GM04504 (cell line): Measurements from ENCODE around the gene ANKMY2.
"Not testable (repeated sequence)": the region's sequence is repeated elsewhere in the genome, so short reads cannot be mapped to it uniquely, and the experiment has no call there.

Source experiments
- DNase-seq: peaks from one replicate; pipeline ENCODE4 v3.0.0-alpha.2; 2012; ENCODE audit warnings: low read depth

The ANKMY2 gene

DNA sequence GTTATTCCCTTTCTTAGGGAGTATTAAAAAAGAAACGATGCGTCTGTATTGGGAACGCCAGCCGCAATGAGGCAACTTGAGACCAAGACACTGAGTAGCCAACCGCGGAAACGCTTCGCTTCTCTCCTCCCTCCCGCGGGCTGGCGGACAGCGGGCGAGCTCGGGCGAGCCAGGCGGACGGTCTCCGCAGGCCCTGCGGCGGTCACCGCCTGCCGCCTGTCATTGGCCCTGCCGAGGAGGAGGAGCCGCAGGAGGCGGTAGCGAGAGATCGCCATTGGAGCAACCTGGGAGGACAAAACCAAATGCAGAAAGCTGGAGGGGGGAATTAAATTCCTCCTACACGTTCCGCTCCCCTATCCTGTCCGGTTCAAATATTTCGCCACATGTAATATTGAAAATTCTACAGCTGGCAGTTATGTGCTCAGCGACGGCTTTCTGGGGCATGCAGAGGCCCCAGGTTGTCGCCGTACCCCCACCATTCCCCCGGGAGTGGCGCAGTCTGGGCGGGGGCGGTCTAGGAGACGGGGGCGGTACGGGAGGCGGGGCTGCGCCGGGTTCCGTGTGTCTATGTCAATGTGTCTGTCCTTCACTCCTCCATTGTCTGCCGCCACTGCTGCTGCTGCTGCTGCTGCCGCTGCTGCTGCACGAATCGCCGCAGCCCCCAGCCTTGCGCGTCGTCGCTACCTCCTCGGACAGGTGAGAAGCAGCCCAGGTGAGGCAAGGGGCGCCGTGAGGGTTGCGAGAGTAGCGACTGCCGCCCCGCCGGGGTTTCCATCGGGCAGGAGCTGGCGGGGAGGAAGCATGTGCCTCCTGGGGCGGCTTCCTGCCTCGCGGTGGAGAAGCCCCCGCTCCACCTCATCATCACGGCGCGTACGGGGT, at the start of gene ANKMY2, which contains the start of gene BZW2:
ANKMY2 (minus strand) TSS at position 162 of the 879 bp plus-strand sequence. CDS start 181 bp downstream, outside the sequence.
BZW2 (plus strand) TSS at position 589 of the 879 bp plus-strand sequence. CDS start 19,263 bp downstream, outside the sequence.
- DNase-seq = peak; percentile 93

GRCh38 chr7:16694806-16695205, 49.3 kb upstream of the ANKMY2 start:
- DNase-seq = no peak

DNA sequence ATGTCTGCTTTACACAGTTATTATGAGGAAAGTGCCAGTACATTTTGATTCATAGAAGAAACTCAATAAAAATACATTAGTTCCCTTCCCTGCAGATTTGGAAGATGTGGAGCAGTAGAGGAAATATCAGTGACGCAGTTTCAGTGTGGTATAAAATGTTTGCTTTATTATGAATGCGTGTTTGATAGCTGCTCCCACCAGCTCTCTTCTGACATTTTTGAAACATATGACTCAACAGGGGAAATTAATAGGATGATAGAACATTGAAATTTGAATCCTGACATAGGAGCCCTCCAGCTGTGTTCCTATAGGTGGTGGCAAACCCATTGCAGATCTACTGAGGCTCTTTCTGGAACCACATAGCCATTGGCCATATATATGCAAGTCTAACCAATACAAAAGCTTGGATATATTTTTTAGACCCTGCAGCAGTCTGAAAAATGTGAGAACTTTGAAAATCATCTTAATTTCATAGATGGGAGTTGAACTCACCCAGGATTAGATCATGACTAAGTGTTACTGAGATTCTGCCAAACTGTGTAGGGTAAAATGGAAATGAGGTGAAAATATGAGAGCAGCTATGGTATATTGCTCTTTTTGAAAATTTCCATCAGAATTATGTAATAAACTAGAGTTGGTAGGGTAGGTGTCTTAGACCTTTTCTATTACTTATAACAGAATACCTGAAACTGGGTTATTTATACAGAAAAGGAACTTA, 48.2 kb upstream of the ANKMY2 start:
- no peak for DNase-seq

DNA sequence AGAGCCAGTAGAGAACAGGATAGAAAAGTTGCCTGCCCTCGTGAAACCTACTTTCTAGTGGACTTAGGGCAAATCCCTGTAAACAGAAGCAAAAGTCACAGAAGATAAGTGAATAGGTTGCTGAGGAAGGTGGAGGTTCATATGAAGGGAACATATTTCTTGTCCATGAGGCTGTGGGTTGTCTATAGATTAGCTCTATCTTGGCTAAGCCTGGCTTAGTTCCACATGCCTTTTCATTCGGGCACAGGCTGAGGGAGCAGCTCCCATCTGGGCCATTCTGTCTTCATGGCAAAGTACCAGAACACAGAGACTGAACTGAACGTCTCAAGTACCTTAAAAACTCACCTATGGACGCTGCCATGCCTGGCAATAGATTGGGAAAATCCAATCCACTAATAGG, 45.7 kb upstream of the ANKMY2 start:
- DNase-seq = no peak

- DNase-seq = no peak
Measured at GRCh38 chr7:16688249-16688648, 42.7 kb upstream of the ANKMY2 start.

DNA sequence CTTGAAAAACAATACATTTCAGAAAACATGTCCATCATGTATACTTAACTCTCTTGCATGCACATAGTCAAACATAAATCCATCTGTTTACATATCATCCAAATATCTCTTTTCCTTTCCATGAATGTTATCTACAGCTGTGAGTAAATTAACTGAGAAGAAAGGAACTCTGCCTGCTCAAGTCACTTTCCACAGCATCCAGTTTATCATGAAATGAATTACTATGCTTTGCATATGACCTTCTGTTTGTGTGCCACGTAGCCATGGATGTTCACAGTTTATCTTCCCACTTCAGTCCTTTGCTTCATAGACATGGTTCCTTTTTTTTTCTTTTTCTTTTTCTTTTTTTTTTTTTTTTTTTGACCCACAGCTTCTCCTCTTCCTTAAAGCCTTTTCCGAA, 40.0 kb upstream of the ANKMY2 start:
- DNase-seq = no peak

DNA sequence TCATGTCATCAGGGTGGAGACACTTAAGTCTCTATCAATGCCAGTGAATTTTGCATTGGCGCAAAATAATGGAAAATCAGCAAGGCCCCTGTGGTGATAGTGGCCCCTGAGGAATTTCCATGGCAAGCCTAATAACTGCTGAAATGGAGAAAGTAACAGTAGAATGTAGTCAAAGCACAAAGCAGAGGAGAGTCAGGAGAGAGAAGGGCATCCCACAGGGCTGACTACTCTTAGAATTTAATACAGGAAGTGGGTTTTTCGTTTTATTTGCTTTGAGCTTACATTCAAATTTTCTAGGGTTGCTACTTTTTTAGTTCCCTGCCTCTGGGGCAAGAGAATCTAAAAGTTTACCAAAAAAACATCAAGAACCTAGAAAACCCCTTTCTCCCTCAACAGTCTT, 39.4 kb upstream of the ANKMY2 start:
- no peak for DNase-seq

DNA sequence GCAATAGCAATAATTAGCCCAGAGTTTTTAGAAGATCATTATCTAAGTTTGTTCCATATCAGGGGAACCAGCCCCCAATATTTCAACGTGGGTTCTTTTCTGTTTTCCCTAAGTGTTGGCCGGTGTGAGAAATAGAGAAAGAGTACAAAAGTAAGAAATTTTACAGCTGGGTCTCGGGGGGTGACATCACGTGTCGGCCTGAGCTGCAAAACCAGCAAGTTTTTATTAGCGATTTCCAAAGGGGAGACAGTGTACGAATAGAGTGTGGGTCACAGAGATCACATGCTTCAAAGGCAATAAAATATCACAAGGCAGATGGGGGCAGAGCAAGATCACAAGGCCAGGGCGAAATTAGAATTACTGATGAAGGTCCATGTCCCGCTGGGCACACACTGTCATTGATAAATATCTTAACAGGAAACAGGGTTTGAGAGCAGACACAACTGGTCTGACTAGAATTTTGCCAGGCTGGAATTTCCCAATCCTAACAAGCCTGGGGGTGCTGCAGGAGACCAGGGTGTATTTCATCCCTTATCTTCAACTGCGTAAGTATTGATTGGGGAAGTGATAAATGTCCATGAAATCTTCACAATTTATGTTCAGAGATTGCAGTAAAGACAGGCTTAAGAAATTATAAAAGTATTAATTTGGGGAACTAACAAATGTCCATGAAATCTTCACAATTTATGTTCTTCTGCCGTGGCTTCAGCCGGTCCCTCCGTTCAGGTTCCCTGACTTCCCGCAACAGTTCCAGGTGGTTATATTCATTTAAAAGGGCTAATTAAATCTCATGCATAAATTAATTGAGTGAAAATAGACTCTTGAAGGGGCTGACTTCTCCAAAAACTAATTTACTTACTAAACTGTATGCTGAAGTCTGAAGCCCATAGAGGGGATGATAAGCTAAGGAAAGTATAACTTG, 33.4 kb upstream of the ANKMY2 start:
- DNase-seq = not testable (repeated sequence)

GRCh38 chr7:16677978-16678494, 32.5 kb upstream of the ANKMY2 start:
- no peak for DNase-seq

DNA sequence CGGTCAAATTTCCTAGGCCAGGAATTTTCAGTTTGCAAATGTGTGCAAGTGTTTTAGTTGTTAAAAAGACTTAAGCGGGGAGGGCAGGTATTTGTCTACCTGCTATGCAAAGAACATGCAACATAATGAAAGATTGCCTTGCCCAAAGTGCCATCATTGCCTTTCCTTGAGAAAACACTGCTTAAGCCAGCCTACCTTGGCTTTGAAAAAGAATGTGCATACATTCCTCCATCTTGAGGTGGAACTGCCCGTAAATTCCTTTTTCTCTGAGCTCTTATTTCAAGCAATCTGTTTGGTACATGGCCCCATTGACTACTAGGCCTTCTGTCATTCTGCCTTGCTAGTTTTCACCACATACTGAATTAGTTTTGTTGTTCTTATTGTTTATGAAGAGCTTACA, 29.7 kb upstream of the ANKMY2 start:
- no peak for DNase-seq

DNA sequence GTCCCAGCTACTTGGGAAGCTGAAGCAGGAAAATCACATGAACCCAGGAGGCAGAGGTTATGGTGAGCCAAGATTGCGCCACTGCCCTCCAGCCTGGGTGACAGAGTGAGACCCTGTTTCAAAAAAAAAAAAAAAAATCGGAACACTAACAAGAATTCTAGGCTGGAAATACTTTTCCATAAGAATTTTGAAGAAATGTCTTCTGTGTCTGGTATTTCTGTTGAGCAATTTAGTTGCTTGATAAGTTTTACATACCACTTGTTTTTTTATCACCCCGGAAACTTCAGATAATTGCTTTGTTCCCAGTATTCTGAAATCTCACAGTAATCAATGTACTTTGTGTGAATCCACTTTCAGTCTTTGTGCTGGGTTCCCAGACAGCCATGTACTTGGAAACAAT, 26.3 kb upstream of the ANKMY2 start:
- DNase-seq = no peak

GRCh38 chr7:16670731-16671344, 25.3 kb upstream of the ANKMY2 start:
- no peak for DNase-seq

- no peak for DNase-seq
Measured at GRCh38 chr7:16670021-16670420, 24.5 kb upstream of the ANKMY2 start.

DNA sequence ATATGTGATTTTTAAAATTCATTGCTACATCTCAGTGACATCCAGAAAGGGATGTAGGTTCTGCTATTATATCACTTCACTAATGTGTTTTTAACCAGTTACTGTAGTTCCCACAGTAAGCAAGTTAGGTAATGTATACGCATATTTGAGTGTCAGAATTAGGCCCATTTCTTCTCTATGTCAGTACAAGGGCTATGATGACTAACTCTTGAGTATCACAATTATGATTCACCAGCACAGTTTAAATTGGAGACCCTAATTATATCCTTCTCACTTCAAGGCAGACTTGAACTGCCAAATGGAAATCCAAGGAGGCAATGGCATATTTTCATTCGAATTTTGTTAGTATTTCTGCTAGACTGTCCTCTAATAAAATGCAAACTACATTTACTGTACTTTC, 24.0 kb upstream of the ANKMY2 start:
- DNase-seq = no peak

GRCh38 chr7:16668978-16669377, 23.4 kb upstream of the ANKMY2 start:
- DNase-seq = no peak

DNA sequence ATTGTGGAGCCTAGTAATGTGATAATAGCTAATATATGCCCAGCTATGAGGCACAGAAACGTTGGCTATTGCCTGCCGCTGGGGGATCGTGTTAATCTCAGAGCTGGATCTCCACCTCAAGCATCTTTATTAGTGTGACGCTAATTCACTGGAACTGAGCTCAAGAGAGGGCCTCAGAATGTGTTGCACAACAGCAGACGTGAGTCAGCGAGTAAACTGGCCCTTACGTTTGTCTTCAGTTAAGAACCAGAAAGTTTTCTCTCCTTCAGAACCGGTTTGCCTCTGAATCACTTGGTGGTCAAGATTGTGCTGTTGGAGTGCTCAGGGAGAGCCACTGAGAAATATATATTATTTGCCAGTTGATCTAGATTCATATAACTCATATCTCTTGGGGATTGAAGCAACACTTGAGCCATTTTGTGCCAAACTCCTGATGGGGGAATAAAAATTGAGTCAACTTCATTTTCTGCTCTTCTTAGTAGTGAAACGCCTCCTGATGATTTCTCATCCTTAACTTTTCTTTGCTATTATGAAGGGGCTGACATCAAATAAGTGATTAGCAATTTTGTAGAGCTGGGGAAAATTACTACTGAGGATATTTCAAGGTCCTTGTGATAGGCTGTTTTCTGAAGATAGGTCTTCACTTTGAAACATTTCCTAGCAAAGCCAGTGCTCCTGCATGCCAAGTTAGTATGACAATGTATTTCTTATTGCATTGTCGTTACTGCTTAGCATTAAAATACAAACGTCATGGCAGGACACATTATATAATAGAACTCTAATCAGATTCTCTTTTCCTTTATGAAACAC, 22.7 kb upstream of the ANKMY2 start:
- peak; percentile 99 for DNase-seq

DNA sequence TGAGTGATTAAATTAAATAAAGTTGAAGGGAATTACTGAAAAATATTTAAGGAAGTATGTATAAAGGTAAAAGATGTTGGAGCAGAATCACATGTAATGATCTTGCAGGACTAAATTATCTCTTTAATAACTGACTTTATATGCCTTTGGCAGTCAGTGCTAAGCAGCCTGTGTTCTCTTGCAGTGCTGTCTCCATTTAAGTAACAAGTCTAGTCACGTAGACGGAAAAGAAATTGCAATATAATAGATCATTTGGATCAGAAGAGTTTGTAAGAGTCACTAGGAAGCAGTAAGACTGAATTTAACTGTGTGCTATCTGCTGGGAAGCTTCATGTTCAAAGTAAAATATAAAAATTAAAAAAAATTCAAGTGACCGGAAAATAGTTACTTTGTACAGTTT, 21.8 kb upstream of the ANKMY2 start:
- no peak for DNase-seq

- no peak for DNase-seq
Measured at GRCh38 chr7:16661924-16662323, 16.4 kb upstream of the ANKMY2 start.

GRCh38 chr7:16660702-16661464, 15.3 kb upstream of the ANKMY2 start:
- no peak for DNase-seq
